WERI-Rb-1 (cell line): Measurements from ENCODE around the gene B3GALT5.

Experiments
- DNase-seq: peaks from one replicate; pipeline ENCODE4 v3.0.0-alpha.2; 2020
- H3K27ac ChIP-seq: fragments of 250-450 bp; sonication (Bioruptor Pico); 2 replicates; pipeline ENCODE4 v1.5.1; 2020; ENCODE audit warnings: mild to moderate bottlenecking, moderate library complexity
- H3K27me3 ChIP-seq: fragments of 250-450 bp; sonication (Bioruptor Pico); 2 replicates; pipeline ENCODE4 v1.5.1; 2021; ENCODE audit warnings: mild to moderate bottlenecking, low read depth, moderate library complexity; ENCODE audit not compliant: insufficient read depth, severe bottlenecking
- H3K36me3 ChIP-seq: fragments of 250-450 bp; sonication (Bioruptor Pico); 2 replicates; pipeline ENCODE4 v1.5.1; 2020; ENCODE audit warnings: mild to moderate bottlenecking, moderate library complexity
- H3K4me3 ChIP-seq: 2 replicates; pipeline ENCODE4 v1.5.1; 2011; ENCODE audit warnings: low read depth, mild to moderate bottlenecking, control low read depth, low read length
- H3K9me3 ChIP-seq: fragments of 250-450 bp; sonication (Bioruptor Pico); 2 replicates; pipeline ENCODE4 v1.5.1; 2021; ENCODE audit warnings: mild to moderate bottlenecking, moderate library complexity; ENCODE audit not compliant: severe bottlenecking
- TF ChIP-seq, protein P1 (sequence below): IDR thresholded peaks from 2 replicates; pipeline ENCODE4 v1.5.1; 2011; ENCODE audit warnings: low read depth, mild to moderate bottlenecking, control low read depth, inconsistent platforms, low read length

B3GALT5 gene

DNA sequence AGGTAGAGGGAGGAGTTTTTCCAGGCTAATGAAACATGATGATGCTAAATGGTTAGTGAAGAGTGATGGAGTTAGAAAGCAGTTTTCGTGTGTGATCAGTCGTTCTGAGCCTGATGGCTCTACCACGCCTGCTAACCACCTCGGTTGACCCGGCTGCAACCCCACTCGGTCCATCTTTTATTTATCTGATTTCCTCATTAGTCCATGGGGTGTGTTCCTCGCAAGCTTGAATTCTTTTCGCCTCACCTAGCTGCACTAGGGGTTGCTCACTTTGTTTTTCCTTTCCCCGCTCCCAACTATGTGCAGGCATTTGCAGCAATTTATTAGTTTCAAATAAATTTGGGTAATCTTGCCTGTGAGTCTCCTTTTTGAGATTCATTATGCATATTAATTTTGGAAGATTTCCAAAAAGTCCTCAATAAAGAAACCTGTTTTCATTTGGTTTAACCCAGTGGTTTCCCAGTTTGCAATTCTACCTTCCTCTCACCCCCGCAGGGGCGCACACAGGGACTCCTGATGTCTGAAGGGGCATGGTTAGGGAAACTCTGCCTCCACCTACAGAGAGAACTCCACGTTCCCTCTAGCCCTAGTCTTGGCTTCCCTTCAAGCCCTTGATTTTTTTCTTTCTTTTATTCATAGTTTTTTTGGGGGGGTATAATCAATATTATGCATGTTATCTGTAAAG, 12.6 kb downstream of the B3GALT5 start:
- DNase-seq: no peak
- TF ChIP-seq, protein P1, sequence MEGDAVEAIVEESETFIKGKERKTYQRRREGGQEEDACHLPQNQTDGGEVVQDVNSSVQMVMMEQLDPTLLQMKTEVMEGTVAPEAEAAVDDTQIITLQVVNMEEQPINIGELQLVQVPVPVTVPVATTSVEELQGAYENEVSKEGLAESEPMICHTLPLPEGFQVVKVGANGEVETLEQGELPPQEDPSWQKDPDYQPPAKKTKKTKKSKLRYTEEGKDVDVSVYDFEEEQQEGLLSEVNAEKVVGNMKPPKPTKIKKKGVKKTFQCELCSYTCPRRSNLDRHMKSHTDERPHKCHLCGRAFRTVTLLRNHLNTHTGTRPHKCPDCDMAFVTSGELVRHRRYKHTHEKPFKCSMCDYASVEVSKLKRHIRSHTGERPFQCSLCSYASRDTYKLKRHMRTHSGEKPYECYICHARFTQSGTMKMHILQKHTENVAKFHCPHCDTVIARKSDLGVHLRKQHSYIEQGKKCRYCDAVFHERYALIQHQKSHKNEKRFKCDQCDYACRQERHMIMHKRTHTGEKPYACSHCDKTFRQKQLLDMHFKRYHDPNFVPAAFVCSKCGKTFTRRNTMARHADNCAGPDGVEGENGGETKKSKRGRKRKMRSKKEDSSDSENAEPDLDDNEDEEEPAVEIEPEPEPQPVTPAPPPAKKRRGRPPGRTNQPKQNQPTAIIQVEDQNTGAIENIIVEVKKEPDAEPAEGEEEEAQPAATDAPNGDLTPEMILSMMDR: no peak
- Histone ChIP-seq H3K36me3 (no peaks in the 10 kb centered on the region), H3K27me3 (no peaks in the 10 kb centered on the region), H3K4me3 (no peak overlapping the region), H3K27ac (no peak overlapping the region), H3K9me3 (peaks cover 7% of the 10 kb centered on the region)

DNA sequence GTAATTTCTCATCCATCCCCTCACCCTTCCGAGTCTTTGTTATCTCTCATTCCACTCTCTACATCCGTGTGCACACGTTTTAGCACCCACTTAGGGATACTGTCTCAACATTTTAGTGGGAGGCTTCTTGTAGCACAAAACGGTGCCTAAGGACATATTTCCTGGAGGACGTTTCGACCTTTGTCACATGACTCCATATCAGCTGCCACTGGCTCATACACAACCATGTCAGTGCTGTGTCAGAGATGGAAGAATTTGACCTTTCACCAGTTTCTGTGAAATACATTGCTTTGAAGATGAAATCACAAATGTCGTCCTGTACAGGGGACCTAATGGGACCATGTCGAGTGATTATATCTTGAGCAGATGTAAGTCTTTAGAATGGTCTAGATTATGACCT, 15.6 kb downstream of the B3GALT5 start:
- Histone ChIP-seq H3K36me3 (no peaks in the 10 kb centered on the region), H3K4me3 (no peak overlapping the region), H3K27ac (no peak overlapping the region), H3K9me3 (peaks cover 5% of the 10 kb centered on the region), H3K27me3 (no peaks in the 10 kb centered on the region)
- TF ChIP-seq, protein P1: no peak
- DNase-seq: no peak

DNA sequence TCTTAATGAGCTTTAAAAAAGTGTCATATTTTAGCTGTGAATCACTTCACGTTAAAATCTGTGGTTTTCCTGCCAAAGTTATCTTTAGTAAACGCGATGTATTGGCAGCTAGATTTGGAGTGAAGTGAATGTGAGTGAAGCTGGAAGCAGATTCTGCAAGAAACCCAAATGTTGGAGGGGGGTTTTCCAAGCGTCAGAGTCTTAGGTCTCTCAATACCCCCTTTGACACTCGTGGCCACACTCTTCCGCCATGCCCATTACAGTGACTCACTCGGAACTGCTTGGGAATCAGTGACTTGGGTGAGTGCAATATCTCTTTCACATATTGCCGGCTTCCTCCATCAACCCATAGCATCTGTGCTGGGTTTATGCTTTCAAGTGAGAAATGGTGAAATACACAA, 17.5 kb downstream of the B3GALT5 start:
- TF ChIP-seq, protein P1: no peak
- DNase-seq: no peak
- no peaks in the 10 kb centered on the region for H3K27me3 ChIP-seq
- H3K27ac ChIP-seq: no peak overlapping the region
- no peaks in the 10 kb centered on the region for H3K36me3 ChIP-seq
- no peak overlapping the region for H3K4me3 ChIP-seq
- H3K9me3 ChIP-seq: no peaks in the 10 kb centered on the region

DNA sequence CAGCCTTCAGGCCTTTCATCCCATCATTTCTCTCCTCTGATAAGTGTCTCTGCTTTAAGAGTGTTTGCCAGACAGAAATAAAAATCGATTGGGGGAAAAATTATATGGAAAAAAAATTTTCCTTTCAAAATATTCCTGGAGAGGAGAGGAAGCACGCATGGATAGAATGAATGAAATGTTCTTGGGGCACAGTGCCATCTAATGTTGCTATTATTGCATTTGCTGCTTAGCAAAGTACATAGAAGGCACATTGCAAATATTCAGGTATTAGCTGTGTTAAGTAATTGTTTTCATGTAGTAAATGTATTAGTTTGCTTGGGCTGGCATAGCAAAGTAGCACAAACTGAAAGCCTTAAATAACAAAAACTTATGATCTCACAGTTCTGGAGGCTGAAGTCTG, 18.1 kb downstream of the B3GALT5 start:
- no peak for DNase-seq
- Histone ChIP-seq H3K9me3 (no peaks in the 10 kb centered on the region), H3K27ac (no peak overlapping the region), H3K36me3 (no peaks in the 10 kb centered on the region), H3K4me3 (no peak overlapping the region), H3K27me3 (no peaks in the 10 kb centered on the region)
- TF ChIP-seq, protein P1: no peak

DNA sequence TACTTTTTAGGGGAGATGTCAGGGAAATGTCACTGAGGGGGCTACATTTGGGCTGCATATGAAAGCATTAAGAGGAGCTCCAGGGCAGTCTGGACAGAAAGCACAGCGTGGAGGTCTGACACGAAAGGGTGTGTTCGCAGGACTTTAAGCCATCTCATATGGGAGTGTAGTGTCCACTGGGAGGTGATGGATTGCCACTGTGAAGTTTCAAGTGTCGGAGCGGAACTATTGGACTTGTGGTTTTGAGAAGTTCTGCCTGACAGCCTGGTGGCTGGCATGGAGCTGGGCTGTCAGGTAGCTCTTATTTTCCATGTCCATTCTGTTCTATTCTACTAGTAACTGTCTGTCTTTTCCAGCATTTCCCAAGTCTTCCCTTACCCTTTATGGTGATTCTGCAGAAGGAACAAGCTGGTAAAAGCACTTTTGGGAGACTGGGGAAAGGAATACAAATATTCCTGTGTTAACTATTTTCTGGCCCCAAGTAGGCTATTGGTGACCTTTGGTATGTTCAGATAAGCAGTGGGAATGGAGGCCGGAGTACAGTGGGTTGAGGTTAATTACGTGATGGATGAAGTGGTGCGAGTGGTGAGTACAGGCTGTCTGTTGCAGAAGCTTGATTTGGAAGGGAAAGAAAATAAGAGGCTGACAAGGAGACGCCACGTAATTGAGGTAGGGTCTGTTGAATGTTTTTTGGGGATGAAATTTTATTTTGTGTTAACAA, 19.3 kb downstream of the B3GALT5 start:
- Histone ChIP-seq H3K4me3 (no peak overlapping the region), H3K27me3 (no peaks in the 10 kb centered on the region), H3K27ac (no peak overlapping the region), H3K36me3 (no peaks in the 10 kb centered on the region), H3K9me3 (no peaks in the 10 kb centered on the region)
- DNase-seq: no peak
- TF ChIP-seq, protein P1: no peak
